HG03432 (cell line): ENCODE data around the gene KDM2A.
"Not testable (repeated sequence)": the region's sequence is repeated elsewhere in the genome, so short reads cannot be mapped to it uniquely, and the experiment has no call there.

ENCODE experiments used
- ATAC-seq: cut with Tn5 transposase; IDR thresholded peaks from one replicate; pipeline ENCODE4 v1.9.1; 2021; ENCODE audit warnings: mild to moderate bottlenecking, moderate library complexity; ENCODE audit not compliant: unreplicated experiment

The KDM2A gene

GRCh38 chr11:67256477-67257135 is 137.5 kb downstream of the KDM2A start:
- ATAC-seq = no peak

- no peak for ATAC-seq
These were observed 141.3 kb downstream of the KDM2A start for GRCh38 chr11:67260406-67260805.

- not testable (repeated sequence) for ATAC-seq
These were observed 142.0 kb downstream of the KDM2A start for GRCh38 chr11:67260885-67261639.

DNA sequence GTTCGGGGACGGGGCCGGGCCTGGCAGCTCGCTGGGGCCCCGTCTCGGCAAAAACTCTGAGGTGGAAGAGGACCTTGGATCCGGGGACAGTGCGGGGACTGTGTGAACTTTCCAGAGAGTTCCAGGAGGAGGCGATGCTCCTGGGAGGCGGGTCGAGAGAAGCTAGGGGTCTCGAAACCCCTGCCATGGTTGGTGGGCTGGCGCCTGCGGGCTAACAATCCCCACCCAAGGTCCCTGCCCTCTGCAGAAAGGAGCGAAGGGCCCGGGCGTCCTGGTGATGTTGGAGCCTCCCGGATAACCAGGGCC is 142.5 kb downstream of the KDM2A start:
- no peak for ATAC-seq

DNA sequence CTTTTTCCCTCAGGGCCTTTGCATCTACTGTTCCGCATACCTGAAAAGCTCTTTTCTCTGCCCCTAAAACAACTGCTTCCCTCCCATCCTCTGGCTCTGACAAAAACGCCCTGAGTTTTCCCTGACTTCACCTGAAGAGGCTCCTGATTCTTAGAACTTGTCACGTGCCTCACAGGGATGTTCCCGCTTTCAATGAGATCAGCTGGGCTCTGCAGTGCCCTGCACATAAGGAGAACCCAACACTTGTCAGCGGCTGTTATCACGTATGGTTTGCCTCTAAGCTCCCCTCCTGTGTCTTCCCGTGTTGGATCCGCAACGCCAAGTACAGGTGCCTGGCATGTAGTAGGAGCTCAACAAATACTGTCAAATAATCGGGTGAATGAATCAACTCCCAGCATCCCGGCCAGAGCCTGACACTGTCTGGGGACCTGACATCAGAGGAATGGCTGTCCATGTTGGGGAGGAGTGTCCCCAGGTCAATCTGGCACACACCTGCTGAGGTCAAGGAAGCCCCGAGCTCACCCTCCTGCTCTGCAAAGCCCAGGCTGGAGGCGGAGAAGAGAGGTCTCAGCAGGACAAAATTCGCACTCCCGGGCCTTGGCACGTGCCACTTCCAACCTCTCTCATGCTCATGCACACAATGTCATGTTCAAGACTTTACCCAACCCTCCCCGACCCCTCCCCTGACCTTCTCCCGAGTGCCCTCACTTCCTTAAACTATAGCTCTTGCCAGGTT is 143.1 kb downstream of the KDM2A start:
- ATAC-seq = no peak

DNA sequence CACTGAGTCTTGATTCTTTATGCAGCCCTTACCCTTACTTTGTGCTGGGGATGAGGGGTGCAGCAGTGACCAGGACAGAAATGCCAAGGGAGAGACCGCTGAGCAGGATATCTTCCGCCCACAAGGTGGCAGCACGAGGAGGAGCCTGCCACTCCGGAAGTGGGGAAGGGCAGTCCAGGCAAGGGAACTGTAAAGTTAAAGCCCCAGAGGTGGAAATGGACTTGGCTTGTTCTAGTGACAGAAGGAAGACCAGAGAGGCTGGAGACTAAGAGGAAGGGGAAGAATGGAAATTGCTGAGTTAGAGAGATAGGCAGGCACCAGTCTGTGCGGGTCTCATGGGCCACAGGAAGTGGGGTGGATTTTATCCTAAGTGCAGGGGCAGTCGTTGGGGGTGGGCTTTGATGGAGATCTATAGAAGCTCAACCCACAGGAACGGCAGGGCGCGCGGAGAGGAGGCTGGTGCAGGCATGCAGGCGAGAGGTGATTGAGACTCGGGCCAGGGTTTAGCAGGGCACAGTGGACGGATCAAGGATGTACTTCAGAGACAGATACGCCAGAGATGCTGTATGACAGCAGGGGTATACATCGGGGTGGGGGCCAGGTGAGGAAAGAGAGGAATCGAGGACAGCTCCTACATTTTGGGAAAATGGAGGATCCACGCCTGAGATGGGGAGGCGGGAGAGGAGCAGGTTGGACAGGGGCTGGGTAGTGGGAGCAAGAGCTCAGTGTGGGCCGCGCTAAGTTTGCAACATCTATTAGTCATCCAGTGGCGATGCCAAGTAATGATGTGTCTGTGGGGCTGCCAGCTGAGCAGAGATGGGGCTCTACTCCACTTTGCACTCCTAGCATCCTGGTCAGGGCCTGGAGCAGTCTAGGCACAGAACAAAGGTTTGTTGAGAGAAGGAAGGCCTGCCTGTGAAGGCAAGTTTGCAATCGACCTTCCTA is 143.9 kb downstream of the KDM2A start:
- ATAC-seq = no peak

GRCh38 chr11:67264260-67264659 is 145.2 kb downstream of the KDM2A start:
- ATAC-seq = no peak

DNA sequence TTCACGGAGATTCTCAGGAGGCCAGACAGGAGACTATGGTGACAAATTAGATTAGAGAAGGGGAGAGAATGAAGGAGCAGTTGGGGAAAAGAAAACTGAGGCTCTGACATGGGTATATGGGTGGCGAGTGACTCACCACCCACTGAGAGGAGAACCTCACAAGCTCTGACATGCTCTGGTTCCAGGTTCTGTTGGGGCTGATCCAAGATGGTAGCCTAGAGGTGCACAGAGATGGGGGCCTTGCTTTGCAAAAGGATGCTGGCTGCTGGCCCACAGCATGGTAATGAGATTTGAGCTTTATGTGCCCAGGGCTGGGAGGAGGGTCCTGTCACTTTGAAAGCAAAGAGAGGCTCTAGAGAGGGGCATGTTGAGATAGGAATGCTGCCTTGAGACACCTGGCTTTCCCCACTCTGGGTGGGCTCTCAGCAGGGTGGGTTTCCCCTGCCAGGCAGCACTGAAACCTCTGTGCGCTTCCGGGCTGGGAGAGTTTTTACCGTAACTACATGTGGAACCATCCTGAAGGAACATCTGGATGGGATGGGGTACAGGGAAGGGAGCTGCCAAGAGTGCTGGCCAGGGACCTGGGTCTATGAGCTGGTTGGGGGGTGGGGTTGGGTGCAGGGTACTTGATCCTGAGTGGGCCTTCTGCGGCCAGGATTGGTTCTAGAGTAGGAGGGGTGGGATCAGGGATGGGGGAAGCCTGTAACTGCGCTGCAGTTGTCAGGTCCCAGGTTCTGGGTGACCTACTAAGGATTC is 146.0 kb downstream of the KDM2A start:
- ATAC-seq = no peak

DNA sequence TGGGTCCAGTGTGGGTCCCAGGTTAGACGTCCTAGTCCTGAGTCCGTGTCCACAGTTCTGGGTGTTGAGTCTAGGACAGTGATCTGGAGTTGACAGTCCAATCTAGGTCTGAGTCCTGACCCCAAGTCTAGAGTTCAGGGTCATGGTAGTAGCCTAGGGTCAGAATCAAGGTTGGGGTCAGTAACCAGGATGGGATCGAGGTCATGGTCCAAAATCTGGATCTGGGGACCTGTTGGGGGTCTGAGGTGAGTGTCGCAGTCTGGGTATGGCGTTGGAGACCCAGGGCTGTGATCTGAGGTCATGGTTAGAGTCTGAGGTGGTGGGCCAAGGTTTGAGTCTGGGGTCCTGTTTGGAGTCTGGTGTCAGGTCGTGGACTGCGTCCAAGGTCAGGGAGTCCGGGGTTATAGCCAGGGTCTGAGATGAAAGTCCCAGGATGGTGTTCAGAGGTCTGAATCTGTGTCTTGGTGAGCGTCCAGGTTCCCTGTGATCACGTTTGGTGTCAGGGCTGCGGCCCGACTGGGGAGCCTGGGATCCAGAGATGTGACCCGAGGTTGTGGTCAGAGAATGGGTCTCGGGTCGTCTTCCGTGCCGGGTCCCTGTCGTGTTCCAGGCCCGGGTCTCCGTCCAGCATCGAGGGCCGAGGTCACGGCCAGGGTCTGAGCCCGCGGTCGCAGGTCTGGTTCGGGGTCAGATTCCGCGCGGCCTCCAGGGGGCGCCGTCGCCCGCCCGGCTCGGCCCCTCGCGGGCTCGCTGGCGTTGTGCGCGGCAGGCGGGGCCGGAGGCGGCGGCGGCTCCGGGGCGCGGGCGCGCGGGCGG is 146.8 kb downstream of the KDM2A start:
- ATAC-seq = peak; percentile 57

DNA sequence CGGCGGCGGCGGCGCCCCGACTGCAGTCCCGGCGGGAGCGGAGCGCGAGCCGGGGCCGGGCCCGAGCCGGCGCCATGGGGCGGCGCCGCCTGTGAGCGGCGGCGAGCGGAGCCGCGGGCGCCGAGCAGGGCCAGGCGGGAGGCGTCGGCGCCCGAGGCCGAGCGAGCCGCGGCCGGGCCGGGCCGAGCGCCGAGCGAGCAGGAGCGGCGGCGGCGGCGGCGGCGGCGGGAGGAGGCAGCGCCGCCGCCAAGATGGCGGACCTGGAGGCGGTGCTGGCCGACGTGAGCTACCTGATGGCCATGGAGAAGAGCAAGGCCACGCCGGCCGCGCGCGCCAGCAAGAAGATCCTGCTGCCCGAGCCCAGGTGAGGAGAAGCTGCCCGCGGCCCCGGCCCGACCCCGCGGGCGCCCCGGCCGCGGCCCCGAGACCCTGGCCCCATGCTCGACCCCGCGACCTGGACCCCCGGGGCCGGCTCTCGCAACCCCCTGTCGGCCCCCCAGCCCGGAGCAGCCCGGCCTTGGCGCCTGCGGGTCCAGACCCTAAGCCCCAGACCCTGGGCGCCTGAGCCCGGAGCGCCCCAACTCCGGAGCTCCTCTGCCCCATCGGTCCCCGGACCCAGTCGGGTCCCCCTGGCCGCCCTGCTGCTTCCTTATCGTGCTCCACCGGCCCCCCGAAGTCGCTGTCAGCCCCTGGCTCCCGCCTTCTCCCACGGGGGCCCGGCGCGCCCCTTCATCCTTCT is 147.6 kb downstream of the KDM2A start, which contains the start of gene GRK2:
Gene GRK2, plus strand, starts transcription at position 25 of the 739 bp plus-strand sequence. Its CDS starts 227 bp downstream, at position 252.
- ATAC-seq = peak; percentile 9

DNA sequence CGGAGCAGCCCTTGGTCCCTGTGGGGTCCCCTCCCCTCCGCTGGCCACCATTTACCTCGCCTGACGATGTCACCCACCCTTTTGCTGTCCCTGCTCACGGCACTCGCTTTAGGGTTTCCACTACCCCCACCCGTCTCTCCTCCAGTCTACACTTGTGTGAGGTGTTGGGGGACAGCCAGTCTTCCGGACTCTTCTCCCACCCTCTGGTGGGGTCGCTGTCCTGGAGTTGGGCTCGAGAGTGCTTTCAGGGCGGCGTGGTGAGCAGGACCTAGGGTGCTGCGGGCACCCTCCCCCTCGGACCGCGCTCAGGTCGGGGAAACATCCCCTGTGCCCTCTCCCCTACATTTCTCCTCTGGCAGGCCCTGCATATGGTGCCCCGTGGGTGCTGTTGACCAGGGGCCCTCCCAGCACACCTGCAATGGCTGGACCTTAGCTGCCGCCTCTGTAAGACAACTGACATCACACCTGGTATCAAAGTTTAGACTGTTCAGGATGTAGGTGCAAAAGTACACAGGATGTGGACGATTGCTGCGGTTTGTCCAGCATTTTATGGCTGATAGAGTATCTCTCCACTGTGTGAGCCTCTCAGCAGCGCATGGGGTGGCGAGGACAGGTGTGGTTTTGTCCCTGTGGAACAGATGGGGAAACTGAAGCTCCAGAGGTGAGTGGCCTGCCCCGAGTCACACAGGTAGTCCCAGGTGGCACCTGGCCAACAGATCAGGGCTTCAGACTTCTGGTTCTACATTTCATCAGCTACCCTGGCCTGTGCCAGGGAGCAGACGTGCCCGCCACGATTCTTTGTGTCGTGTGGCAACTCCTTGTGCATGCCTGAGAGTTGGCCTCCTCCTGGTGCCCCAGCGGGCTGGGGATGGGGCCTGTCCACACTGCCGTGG is 148.4 kb downstream of the KDM2A start:
- no peak for ATAC-seq

DNA sequence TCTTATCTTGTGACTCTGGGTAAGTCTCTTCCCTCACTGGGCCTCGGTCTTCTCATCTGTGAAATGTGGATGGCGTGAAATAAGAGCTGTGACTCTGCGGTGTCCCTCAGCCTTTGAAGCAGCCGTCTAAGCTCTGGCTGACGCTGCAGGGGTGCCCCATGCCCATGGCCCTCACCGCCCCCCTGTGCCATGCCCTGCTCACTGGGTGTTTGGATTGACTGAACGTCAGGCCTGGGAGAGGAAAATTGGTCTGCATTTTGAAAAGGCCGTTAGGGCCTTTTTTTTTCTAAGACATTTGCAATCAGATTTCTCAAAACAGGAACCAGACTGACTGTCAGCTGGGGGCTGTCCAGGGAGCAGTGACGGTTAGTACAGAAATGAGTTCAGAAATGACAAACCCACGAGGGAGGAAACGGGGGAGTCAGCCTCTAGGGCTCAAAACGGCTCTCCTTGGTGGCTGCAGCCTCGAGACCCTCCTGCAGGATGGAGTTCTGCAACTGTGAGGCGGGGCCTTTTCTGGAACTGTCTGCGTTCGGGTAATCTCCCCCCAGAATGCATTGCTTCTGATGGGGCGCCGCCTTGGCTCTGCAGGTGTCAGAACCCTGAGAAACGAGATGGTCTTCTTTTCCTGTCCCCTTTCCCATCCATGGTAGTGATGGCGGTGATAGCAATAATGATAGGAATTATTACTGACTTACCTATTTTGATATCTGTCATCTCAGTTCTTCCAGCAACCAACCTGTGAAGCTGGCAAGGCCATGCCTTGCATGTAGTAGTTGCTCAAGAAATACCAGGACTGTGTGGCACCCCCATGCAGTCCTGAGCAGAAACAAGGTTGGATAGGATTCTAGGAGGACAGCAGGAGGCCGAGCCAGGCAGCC is 149.3 kb downstream of the KDM2A start:
- ATAC-seq = peak; percentile 35

DNA sequence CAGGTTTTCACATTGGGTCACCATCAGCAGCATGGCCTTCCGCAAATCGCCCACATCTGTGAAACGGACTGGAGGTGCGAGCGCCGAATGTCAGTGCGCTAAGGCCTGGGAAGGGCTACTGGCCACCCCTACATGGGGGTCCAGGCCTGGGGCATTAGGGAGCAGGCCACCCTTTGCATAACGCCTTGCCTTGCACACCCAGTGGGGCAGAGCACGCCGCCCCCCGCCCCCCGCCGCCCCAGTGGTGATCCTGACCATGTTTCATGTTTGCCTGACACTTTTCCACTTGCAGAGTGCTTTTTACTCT is 149.9 kb downstream of the KDM2A start:
- no peak for ATAC-seq

DNA sequence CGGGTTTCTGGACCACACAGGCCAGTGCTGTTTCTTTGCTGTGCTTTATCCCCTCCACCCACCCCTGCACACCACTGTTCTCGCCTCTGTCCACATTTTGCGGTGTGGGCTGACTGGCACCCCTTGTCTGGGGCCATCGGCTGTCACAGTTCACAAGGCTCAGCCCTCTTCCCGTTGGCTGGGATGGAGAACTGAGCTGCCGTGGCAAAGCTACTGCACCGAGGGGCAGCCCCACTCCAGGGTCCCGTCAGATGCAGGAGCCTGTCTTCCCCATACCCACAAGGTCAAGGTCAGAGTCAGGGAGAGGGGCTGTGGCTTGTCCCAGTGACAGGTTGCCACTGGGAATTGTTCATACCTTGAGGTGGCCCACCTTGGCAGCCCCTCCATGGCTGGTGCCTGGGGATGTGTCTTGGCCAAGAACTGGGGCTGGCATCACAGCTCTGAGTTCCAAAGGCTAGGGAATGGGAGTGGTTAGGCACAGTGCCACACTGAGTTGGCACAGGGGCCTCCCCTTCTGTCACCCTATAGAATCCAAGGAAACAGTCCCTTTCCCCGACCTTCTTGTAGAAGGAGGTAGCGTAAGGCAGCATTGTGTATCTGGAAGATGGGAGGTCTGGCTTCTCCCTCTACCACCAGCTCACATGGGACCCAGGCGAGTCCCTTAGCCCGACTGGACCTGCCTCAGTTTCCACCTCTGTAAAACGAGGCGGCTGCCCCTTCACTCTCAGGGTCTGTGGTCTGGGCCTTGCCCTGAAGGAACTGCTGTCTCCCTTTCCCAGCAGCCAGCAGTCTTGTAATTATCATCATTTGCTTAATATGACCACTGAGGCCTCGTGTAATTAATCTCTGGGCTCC is 150.6 kb downstream of the KDM2A start:
- no peak for ATAC-seq

GRCh38 chr11:67270256-67271204 is 151.5 kb downstream of the KDM2A start:
- no peak for ATAC-seq
